GM18858 (cell line): ENCODE data around the gene MTUS2.
"Not testable (repeated sequence)": the region's sequence is repeated elsewhere in the genome, so short reads cannot be mapped to it uniquely, and the experiment has no call there.

Experiments
- ATAC-seq: cut with Tn5 transposase; IDR thresholded peaks from one replicate; pipeline ENCODE4 v1.9.1; 2021; ENCODE audit not compliant: unreplicated experiment

The MTUS2 gene

DNA sequence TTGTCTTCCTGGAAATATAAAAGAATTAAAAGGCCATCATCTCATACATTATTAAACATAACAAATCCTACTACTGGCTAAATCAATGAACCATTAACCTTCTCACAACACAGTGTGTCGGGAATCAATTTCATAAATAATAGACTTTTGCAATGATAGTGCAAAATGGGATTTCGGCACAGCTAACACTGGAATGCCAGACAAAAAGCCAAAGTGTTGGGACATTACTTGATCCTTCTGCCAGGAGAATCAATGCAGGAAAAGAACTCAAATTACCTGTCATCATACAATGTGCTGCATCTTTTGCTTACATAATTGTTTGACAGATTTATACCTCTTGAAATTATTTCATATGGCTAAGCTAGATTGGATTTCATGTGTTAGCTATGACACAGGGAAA, 334.3 kb downstream of the MTUS2 start:
- ATAC-seq, result no peak

GRCh38 chr13:29156136-29156535, 336.0 kb downstream of the MTUS2 start:
- ATAC-seq, result no peak

GRCh38 chr13:29159871-29160270, 339.7 kb downstream of the MTUS2 start:
- no peak for ATAC-seq

GRCh38 chr13:29160862-29161261, 340.7 kb downstream of the MTUS2 start:
- no peak for ATAC-seq

GRCh38 chr13:29161676-29162075, 341.5 kb downstream of the MTUS2 start:
- no peak for ATAC-seq

DNA sequence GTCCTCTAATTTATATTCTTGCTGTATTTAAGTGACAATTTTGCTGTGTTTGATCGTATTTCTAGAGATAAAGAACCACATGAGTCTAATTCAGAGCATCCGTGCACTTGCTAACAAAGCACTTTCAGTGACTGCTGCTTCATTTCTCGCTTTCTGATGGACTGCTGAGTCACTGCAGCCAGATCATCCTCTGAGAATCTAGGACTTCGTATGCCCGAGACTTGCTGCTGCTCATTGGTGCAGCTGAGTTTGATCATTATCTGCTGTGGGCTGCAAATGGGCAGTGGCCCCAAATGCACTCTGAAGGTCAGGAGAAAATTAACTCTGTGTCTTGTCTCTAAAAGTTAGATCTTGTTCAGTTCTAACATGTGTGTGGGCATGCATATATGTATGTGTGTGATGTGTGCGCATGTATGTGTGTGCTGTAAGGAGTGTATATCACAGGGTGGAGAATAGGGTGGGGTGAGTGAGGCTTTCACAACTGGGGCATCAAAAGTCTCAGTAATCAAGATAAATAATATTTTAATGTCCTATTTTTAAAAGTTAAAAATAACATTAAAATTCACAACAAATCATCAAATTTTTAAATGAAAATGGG, 342.6 kb downstream of the MTUS2 start:
- no peak for ATAC-seq

GRCh38 chr13:29164116-29164515, 344.0 kb downstream of the MTUS2 start:
- ATAC-seq, result no peak

- ATAC-seq, result no peak
Measured at GRCh38 chr13:29165216-29165615, 345.1 kb downstream of the MTUS2 start.

DNA sequence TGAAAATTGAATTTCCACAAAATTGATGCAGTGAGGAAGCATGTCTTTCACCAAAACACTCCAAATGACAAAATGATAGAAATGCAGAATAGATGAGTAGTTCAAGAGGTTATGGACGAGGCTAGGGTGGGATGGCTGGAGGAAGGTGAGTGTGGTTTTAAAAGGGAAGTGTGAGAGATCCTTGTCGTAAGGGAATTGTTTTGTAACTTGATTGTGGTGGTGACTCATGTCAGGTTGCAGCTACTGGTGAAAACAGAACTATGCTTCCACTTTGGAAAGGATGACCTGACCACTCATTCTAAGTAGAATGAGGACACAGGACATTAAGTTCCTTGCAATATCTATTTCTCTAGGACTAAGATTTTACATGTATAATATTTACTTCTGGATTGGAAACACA, 345.7 kb downstream of the MTUS2 start:
- no peak for ATAC-seq

GRCh38 chr13:29170436-29171082, 350.4 kb downstream of the MTUS2 start:
- ATAC-seq, result no peak

GRCh38 chr13:29171244-29171643, 351.1 kb downstream of the MTUS2 start:
- no peak for ATAC-seq

GRCh38 chr13:29174093-29174492, 354.0 kb downstream of the MTUS2 start:
- no peak for ATAC-seq

- ATAC-seq, result no peak
Measured at GRCh38 chr13:29175250-29175873, 355.2 kb downstream of the MTUS2 start.

GRCh38 chr13:29180055-29180454, 359.9 kb downstream of the MTUS2 start:
- no peak for ATAC-seq

GRCh38 chr13:29182216-29182615, 362.1 kb downstream of the MTUS2 start:
- no peak for ATAC-seq

- ATAC-seq, result no peak
Measured at GRCh38 chr13:29185926-29186325, 365.8 kb downstream of the MTUS2 start.

DNA sequence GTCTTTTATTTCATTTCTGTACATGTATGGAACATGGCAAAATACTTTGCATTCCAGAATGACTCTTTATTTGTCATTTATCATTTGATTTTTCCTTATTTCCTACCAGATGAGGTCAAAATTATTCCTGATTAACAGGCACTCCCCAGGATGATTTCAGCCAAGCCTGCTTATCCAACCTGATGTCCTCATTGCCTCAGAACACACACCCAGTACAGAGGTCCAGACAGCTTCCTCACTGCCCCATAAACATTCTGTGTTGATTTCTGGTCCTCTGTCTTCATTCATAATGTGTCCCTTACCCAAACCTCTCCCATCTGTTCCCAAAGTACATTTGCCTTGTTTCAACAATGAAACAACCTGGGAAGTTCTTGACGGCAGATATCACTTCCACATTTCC, 367.4 kb downstream of the MTUS2 start:
- no peak for ATAC-seq

GRCh38 chr13:29190298-29190697, 370.2 kb downstream of the MTUS2 start:
- no peak for ATAC-seq

- no peak for ATAC-seq
Measured at GRCh38 chr13:29193083-29193482, 372.9 kb downstream of the MTUS2 start.

GRCh38 chr13:29195456-29195855, 375.3 kb downstream of the MTUS2 start:
- no peak for ATAC-seq

GRCh38 chr13:29196409-29197074, 376.4 kb downstream of the MTUS2 start:
- peak; percentile 93 for ATAC-seq

- ATAC-seq, result not testable (repeated sequence)
Measured at GRCh38 chr13:29202753-29203152, 382.6 kb downstream of the MTUS2 start.
